Midbrain (tissue), 1 donor: ENCODE results near the gene TMEM115.
"Not testable (repeated sequence)": the region's sequence is repeated elsewhere in the genome, so short reads cannot be mapped to it uniquely, and the experiment has no call there.

Experiments used
- DNase-seq: peaks from one replicate; lab custom pipeline; 2025; lab: John Stamatoyannopoulos, UW

The TMEM115 gene

GRCh38 chr3:50316657-50317242 lies 42.6 kb downstream of the TMEM115 start:
- DNase-seq = no peak

- DNase-seq = no peak
Observed at GRCh38 chr3:50314816-50315215, 44.5 kb downstream of the TMEM115 start.

- no peak for DNase-seq
Observed at GRCh38 chr3:50314342-50314741, 45.0 kb downstream of the TMEM115 start.

GRCh38 chr3:50312041-50312440 lies 47.3 kb downstream of the TMEM115 start:
- DNase-seq = not testable (repeated sequence)
